DMS53 (cell line): ENCODE data around the gene C12orf75.
"Not testable (repeated sequence)": the region's sequence is repeated elsewhere in the genome, so short reads cannot be mapped to it uniquely, and the experiment has no call there.

Source experiments
- DNase-seq: peaks from one replicate; lab custom pipeline; 2025; lab: John Stamatoyannopoulos, UW

Gene C12orf75

DNA sequence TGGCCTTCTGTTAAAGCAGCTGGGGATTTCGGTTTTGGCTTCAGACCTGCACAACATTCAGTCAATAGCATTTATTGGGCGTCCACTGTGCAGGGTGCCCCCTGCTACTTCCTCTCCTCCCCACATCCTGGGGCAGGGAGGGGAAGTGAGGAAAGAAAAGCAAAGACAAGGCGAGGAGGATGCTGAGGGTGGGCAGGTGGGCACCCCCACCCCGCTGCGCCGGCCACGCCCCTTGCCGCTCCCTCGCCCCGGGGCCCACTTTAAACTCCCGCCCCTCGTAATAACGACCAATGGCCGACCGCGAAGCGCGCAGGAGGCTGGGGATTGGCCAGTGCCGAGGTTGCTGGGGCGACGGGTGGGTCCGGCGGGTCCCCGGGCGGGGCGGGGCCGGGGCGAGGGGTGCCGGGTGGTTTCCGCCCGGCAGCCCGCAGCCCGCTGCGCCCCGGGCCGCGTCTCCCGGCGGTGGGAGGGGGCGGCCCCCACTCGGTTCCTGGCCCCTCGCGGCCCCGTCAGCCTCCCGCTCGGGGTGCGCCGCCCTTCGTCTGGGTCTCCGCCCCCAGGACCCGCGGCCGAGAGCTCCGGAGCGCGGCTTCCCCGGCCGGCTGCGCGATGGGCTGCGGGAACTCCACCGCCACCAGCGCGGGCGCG is at the start of gene C12orf75:
Gene C12orf75, plus strand, starts transcription at position 409 of the 648 bp plus-strand sequence. Its CDS starts 201 bp downstream, at position 610.
- DNase-seq, result peak; percentile 91

DNA sequence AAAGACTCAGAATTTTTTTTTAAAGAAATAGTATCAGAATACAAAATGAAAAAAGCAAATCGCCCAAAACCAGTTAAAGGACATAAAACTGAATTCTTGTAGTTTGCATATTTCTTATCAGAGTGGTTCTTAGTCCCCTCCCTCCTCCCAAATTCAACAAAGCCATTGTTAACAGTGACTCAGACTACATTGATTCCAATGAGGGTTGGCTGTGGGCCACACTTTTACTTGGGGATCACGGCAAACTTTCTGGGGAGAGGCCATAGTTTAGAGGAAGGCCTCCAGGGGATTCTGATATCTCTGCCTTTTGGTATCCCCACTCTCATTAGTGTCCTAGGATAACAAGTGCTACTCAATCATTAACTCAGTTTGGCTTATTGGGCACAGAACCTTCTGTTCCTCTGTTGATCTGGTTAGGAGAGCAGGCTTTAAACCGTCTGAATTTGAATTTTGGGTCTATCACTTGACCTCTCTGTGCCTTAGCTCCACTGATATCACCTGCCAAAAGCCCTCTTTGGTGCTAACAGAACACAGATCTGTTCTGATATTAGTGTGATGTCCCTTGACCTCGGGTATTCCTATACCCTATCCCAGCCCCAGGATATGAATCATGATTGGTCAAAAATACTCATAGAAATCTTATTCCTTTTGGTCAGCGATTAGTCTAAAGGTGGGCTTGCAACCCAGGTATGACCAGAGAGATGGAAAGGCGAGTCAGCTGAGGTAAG is 49.4 kb upstream of the C12orf75 start:
- peak; percentile 35 for DNase-seq

DNA sequence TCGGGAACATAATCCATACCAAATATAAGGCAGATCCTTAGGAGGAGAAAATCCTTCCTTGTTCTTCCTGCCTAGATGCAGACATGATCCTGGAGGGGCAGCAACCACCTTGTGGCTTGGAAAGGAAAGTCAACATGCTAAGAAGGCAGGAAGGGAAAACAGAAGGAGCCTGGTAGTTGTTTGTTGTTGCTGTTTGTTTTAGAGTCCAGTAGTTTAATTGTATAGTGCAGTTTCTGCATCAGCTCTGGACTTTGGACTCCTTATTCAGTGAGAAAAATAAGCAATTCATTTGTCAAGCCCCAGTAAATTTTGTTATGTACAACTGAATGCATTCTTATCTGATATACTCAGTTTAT is 48.8 kb upstream of the C12orf75 start:
- peak; percentile 73 for DNase-seq

DNA sequence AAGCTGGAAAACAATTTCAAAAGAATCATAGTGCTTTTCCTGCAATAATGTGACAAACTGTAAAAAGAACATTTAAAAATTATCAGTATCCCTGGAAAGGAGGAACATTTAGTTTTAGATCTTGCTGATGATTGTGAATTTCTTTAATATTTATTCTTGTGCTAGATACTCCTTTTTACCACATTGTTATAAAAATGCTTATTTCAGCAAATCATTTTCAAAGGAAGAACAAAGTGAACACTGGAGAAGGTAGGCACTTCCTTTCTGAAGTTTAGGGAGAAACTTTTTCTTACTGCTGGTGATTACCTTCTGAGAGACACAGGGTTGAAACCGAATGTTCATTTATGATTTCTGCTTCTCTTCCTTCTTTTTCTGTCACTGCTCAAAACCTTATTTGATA is 45.1 kb upstream of the C12orf75 start:
- no peak for DNase-seq

DNA sequence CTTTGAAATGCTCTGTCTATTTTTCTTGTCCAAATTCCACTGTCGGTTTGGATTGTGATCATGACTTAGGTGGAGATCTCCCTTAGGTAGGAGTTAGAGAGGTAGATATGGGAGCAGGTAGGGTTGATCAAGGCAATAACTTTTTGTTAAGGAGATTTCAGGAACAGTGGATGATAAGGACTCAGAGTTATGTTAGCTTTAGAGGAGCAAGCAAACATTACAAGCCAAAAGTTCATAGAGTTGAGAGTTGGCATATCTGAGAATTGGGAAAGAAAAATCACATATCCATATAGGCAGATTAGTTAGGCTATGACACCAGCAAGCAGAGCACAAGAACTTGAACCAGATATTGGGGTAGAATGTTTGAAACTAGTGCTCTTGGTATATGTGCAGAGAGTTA is 43.1 kb upstream of the C12orf75 start:
- DNase-seq, result no peak

DNA sequence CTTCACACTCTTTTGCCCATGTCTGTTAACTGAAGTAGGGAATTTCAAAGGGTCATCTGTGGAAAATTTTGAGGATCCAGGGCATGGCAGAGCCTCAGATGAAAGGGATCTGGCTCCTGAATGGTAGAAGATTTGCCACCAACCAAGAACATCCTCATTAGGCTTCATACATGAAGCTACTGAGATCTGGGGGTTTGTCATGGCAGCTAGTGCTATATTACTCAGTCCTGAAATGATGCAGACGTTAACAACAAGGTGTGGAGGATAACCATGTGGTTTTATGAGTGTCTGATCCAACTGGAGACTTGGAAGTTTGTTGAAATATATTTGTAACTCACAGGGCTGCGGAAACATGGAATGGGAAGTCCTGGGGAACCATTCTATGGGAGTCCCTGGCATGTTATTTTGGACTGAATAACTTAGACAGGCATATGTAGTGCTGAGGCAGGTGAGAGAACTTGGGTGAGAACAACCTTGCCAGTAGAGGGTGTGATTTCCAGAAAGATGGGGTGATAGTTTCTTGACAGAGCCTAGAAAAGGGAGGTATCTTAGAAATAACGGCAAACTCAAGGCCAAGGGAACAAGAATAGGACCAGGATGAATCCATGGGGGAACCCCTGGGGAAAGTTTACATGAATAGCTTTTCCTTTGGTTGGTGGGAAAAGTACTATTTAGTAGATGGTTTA is 42.0 kb upstream of the C12orf75 start:
- no peak for DNase-seq

DNA sequence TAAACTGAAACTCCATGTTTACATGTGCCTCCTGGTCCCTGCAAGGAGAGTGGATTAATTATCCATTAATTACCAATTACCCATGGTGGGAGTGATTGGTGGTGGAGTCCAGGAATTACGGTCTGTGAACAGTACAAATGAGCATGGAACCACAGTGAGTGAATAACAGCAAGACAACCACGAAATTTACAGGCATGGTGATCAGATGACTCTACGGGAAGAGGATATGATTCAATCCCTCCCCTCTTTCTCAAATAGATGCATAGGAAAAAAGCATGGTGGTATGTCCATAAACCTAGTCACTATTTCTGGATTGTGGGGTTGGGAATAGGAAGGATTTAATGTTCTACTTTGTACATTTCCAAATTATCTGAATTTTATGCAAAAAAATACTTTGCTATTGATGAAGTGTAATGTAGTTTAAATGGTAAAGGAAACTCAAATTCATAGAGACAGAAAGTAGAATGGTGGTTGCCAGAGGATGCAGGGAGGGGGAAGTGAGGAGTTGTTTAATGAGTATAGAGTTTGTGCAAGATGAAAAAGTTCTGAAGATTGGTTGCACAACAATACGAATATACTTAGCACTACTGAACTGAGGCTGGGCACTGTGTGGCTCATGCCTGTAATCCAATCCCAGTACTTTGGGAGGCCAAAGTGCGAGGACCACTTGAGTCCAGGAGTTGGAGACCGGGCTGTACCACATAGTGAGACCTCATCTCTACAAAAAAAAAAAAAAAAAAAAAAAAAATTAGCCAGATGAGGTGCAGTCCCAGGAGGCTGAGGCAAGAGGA is 41.2 kb upstream of the C12orf75 start:
- DNase-seq, result no peak

DNA sequence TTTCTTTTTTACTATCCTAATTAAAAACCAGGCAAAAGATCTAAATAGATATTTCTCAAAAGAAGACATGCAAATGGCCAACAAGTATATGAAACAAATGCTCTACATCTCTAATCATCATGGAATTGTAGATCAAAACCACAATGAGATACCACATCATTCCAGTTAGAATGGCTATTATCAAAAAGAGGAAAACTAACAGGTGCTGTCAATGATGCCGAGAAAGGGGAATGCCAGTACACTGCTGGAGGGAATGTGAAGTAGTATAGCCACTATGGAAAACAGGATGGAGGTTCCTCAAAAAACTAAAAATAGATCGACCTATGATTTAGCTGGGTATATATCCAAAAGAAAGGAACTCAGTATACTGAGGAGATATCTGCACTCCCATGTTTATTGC is 39.0 kb upstream of the C12orf75 start:
- no peak for DNase-seq

DNA sequence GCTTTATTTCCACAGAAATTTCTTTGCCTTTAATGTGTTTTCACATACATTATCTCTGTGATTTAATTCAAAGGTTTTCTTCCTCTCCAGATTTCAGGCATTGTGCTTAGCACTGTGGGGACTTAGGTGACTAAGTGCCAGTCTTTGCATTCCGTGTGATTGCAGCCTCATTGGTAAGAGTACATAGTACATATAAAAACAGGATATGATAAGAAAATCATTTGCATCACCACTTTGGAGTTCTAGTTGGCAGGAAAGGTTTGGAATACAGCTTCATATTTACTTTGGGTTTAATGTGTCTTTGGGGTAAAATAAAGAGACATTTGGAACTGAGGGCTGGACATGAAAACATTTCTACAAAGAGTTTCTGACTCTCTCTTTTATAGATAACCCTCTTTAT is 37.8 kb upstream of the C12orf75 start:
- no peak for DNase-seq

DNA sequence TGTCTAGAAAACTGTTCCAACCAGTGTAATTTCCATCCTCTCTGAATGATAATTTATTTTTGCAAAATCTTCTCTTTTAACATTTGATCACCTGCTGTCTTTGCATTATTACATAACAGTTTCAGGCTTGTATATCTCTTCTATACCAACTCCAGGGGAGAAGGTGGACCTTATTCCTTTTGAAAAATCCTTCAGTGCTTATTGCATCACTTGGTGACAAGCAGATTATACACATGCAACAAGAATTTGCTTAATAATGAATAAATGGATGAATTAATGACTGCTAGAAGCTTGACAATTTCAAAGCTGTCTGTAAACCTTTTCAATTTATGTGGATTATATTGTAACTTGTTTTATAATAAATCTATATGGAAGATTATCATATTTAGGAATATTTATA is 37.3 kb upstream of the C12orf75 start:
- no peak for DNase-seq

DNA sequence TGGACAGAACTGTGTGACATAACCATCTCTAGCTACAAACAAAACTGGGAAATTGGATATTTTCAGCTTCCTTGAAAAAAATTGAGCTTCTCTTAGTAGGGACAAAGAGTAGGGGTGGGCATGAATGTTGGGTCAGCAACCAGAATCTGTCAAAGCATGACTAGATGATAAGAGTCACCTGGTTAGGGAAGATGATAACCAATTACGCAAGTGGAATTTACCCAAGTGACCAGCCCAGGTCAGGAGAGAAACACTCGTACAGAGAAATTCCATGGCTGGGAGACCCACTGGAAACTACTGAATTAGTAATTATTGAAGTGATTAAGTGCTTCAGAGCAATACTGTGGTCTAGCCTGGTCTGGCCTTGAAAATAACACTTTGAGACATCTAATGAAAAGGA is 36.3 kb upstream of the C12orf75 start:
- DNase-seq, result no peak

DNA sequence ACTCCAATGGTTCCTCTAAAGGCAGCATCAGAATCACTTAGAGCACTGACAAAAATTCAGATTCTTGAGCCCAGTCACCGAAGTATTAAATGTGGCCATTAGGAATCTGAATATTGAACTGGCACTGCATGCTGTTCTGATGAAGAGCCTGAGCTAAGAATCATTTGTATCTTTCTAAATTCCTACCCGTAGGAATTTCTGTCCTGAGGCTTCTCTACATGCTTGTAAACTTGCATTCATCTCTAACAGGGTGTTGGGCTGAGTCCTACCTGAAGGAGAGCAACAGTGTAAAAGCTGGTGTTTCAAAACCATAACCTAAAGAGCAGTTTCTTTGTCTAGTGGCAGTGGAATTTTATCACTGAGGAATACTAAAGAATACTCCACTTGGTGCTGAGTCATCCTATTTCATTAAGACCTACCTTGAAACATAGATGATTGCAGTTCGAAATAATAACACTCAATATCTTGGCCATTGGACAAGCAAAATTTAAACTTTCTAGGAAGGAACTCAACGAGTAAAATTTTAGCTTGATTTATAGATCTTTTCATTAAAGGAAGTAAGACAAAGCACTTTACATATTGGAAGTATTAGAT is 35.5 kb upstream of the C12orf75 start:
- no peak for DNase-seq

DNA sequence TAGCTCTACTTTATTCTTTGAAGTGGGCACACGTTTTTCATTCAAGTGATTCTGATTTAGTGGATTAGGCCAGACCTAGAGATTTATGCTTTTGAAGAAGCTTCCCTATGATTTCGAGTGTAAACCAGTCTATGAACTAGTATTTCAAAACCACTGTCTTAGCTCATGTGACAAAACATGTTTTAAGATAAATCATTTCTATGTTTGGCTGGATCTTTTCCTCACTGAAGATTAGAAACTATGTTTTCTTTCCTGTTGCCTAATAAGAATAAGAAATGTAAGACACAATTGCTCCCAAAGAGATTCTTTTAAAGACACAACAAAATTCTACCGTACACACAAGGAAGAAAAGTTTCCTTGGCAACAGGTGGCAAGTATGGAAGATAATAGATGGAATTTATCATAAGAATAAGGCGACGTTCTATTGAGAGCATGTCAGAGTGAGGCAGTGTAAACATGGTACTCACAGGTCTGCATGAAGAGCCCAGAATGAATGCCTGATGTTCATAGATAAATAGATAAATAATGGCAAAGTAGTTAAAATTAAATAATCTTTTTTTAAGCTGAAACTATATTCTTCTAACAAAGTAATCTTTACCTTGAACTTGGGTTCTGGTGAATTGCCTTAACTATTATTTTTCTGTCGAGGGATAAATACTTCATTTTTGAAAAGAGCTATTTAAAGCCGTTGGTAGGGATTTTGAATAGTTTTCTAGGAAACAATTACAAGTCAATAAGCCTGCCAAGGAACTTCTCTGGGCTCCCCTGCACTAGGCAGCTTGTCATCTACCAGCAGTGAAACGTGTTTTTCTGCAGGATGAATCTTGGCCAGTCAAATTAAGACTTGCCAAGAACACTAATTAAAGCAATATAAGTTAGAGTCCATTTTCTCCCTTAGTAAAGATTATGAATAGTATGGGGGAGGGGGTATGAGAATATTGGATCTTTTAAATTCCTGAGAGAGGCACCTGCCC is 34.1 kb upstream of the C12orf75 start:
- DNase-seq, result no peak

DNA sequence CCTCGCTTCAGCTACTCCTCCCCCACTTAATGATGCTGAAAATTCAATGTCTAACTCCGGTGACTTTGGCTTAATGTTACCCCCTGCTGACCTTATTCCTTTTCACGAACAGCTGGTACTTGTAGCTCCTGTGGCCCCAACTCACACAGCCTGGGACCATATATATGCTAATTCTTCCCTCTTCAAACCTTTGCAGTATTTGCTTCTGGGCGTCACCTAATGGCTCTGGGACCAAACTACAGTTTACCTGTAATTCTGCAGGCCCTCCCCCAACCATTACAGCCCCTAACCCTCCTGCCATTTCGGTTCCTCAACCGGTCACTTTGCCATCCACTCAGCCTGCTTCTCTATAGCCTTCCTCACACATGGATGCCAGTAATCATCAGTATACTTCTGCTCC is 29.6 kb upstream of the C12orf75 start:
- DNase-seq, result no peak

DNA sequence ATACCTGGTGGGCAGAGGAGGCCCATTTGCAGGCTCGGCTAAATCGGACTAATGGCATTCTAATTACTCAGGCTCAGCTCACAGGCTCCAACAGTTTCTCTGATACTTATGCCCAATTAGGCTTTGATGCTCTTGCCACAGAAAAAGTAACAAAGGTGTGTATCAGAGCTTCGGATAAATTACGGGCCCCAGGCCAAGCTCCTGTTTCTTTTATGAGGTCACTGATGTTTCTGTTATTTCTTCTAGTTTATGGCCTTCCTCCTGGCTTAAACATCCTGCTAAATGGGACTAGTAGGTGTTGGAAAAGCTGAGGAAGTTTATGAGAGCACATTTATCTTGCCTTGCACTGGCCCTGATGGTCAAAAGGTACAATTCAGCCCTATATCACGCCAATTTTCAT is 28.8 kb upstream of the C12orf75 start:
- DNase-seq, result no peak

DNA sequence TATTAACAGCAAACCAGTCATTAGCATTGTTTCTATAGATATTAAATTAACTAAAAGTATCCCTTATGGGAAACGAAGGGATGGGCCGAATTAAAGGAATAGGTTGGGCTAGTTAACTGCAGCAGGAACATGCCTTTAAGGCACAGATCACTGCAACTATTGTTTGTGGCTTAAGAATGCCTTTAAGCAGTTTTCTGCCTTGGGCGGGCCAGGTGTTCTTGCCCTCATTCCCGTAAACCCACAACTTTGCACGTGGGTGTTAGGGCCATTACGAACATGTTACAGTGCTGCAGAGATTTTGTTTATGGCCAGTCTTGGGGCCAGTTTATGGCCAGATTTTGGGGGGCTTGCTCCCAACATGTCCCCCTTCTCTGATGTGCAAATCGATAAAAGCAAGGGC is 27.5 kb upstream of the C12orf75 start:
- DNase-seq, result not testable (repeated sequence)

DNA sequence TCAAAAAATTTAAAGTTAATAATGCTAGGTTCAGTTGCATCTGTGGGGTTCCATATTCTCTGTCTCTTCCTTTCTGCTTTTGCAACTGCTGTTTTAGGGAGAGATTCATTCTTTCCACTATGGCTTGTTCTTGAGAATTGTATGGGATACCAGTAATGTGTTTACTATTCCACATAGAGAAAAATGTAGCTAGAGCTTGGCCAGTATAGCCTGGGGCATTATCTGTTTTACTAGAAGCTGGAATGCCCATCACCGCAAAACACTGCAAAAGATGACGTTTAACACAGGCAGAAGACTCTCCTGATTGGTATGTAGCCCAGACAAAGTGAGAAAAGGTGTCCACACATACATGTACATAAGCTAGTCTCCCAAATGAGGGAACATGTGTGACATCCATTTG is 25.9 kb upstream of the C12orf75 start:
- not testable (repeated sequence) for DNase-seq

DNA sequence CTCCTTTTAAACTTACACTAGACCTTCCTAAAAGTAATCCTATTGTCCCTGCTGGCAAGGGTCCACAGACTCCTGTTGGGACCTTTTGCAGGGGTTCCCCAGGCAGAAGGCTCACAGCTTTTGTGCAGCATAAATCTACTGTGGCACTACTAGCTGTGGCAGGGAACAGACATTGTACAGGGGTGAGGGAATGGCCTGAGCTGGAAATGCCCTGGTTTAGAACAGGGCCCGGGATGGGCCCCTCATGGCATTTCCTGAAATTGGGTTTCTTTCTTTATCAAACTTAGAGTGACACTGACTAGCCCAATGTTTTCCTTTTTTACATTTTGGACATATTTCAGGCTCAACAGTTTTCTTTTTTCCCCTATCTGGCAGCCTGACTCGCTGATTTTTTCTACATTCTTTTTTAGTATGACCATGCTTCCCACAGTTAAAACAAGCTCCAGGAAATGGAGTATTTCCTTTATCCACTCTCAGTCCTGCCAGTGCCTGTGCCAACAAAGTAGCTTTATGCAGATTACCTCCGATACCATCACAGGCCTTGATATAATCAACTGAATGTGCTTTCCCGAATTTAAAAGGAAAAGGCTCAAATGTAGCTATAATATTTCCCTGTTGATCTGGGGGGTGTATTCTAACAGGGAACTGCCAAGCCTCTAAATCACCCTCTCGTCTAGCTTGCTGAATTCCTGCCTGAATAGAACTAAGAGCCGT is 22.7 kb upstream of the C12orf75 start:
- DNase-seq, result not testable (repeated sequence)

DNA sequence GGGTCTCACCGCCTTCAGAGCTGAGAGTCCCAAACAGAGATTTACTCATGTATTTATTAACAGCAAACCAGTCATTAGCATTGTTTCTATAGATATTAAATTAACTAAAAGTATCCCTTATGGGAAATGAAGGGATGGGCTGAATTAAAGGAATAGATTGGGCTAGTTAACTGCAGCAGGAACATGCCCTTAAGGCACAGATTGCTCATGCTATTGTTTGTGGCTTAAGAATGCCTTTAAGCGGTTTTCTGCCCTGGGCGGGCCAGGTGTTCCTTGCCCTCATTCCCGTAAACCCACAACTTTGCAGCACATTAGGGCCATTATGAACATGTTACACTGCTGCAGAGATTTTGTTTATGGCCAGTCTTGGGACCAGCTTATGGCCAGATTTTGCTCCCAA is 21.7 kb upstream of the C12orf75 start:
- DNase-seq, result not testable (repeated sequence)

DNA sequence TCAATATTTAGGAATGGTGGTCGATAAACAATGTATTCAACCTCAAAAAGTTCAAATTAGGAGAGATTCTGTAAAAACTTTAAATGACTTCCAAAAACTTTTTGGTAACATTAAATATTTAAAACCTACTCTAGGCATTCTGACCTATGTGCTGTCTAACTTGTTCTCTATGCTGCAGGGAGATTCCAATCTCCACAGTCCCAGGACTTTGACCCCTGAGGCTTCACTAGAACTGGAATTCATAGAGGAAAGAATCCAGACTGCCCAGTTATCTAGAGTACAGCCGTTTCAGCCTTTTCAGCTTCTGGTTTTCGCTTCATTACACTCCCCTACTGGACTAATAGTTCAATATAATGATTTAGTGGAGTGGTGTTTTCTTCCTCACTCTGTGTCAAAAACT is 21.1 kb upstream of the C12orf75 start:
- not testable (repeated sequence) for DNase-seq
